ENCODE data around the gene ANAPC15. TPM values are rescaled to one million over a fixed set of nuclear protein-coding genes. Genes with fewer than 3 reads are reported as not detected.

Gene ANAPC15
- total RNA-seq, 2 experiments from 2014 or later = 48.8 to 52.5 TPM

DNA sequence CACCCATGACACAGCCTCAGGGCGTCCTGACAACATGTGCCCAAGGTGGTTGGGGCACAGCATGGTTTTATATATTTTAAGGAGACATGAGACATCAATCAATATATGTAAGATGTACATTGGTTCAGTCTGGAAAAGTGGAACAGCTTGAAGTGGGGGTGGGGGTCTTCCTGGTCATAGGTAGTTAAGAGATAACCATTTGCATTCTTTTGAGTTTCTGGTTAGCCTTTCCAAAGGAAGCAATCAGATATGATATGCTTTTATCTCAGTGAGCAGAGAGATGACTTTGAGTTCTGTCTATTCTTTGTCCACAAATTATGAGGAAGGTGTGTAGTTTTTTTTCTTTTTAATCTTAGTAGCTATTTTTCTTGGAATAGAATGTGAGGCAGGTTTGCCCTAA is 10.1 kb upstream of the ANAPC15 start:
- Histone ChIP-seq H3K4me1 (ENCODE audit: insufficient read depth, low read length) (no peaks in the 10 kb centered on the region), H3K9me3 (ENCODE audit: control insufficient read depth in 1 of 2, insufficient read depth in 1 of 2, low read length in 2 of 2) (no peaks in the 10 kb centered on the region), H3K27me3 (ENCODE audit: control insufficient read depth in 1 of 2, insufficient read depth in 2 of 2, low read length in 2 of 2) (no peaks in the 10 kb centered on the region), H3K27ac (ENCODE audit: low read depth in 1 of 2, low read length in 2 of 2) (no peak overlapping the region), H3K36me3 (ENCODE audit: insufficient read depth, low read length) (no peaks in the 10 kb centered on the region), H3K4me3 (ENCODE audit: low read length) (no peak overlapping the region)
- Mint-ChIP-seq H3K4me1 (ENCODE audit: low read depth) (no peaks in the 10 kb centered on the region), H3K36me3 (ENCODE audit: low read depth) (no peaks in the 10 kb centered on the region), H3K27ac (no peak overlapping the region), H3K9me3 (no peaks in the 10 kb centered on the region), H3K27me3 (peaks cover 25% of the 10 kb centered on the region), H3K4me3 (no peak overlapping the region)
- intact Hi-C loops (cut with DNase I, micrococcal nuclease) = no loop called here
- CTCF ChIA-PET = no interaction called here
- no peak for ATAC-seq (ENCODE audit: poor library complexity)
- POLR2A ChIA-PET = no interaction called here
- TF ChIP-seq, protein P1, sequence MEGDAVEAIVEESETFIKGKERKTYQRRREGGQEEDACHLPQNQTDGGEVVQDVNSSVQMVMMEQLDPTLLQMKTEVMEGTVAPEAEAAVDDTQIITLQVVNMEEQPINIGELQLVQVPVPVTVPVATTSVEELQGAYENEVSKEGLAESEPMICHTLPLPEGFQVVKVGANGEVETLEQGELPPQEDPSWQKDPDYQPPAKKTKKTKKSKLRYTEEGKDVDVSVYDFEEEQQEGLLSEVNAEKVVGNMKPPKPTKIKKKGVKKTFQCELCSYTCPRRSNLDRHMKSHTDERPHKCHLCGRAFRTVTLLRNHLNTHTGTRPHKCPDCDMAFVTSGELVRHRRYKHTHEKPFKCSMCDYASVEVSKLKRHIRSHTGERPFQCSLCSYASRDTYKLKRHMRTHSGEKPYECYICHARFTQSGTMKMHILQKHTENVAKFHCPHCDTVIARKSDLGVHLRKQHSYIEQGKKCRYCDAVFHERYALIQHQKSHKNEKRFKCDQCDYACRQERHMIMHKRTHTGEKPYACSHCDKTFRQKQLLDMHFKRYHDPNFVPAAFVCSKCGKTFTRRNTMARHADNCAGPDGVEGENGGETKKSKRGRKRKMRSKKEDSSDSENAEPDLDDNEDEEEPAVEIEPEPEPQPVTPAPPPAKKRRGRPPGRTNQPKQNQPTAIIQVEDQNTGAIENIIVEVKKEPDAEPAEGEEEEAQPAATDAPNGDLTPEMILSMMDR (IDR thresholded peaks at IDR 0.05) = no peak
- no peak for DNase-seq

DNA sequence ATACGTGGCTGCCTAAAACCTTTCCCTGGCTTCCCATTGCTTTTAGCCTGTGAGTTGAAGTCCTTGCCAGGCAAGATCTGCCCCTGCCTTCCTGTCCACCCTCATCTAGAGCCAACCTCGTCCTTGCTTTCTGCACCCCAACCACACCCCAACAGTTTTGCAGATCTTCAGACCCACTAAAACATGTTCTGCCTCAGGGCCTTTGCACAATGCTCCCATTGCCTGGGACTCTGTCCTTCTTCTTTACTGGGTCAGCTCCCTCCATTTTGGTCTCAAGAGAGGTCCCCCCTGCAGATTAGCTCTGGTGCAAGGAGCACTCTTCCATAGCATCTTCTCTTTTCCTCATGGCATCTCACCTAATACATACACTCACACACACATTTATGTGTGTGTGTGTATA is 8.4 kb upstream of the ANAPC15 start:
- POLR2A ChIA-PET = no interaction called here
- H3K27me3 Mint-ChIP-seq = peaks cover 25% of the 10 kb centered on the region
- DNase-seq (no peak), ATAC-seq (ENCODE audit: poor library complexity) (no peak)
- H3K4me3 ChIP-seq (ENCODE audit: low read length) = no peak overlapping the region
- intact Hi-C loops (cut with DNase I, micrococcal nuclease) = no loop called here
- H3K27ac Mint-ChIP-seq = no peak overlapping the region
- no peak overlapping the region for H3K4me3 Mint-ChIP-seq
- no peaks in the 10 kb centered on the region for H3K4me1 ChIP-seq (ENCODE audit: insufficient read depth, low read length)
- TF ChIP-seq, protein P1 (IDR thresholded peaks at IDR 0.05) = no peak
- no peaks in the 10 kb centered on the region for H3K4me1 Mint-ChIP-seq (ENCODE audit: low read depth)
- no peaks in the 10 kb centered on the region for H3K36me3 Mint-ChIP-seq (ENCODE audit: low read depth)
- no peaks in the 10 kb centered on the region for H3K9me3 ChIP-seq (ENCODE audit: control insufficient read depth in 1 of 2, insufficient read depth in 1 of 2, low read length in 2 of 2)
- no peaks in the 10 kb centered on the region for H3K36me3 ChIP-seq (ENCODE audit: insufficient read depth, low read length)
- H3K9me3 Mint-ChIP-seq = no peaks in the 10 kb centered on the region
- no peak overlapping the region for H3K27ac ChIP-seq (ENCODE audit: low read depth in 1 of 2, low read length in 2 of 2)
- no peaks in the 10 kb centered on the region for H3K27me3 ChIP-seq (ENCODE audit: control insufficient read depth in 1 of 2, insufficient read depth in 2 of 2, low read length in 2 of 2)
- CTCF ChIA-PET = no interaction called here

DNA sequence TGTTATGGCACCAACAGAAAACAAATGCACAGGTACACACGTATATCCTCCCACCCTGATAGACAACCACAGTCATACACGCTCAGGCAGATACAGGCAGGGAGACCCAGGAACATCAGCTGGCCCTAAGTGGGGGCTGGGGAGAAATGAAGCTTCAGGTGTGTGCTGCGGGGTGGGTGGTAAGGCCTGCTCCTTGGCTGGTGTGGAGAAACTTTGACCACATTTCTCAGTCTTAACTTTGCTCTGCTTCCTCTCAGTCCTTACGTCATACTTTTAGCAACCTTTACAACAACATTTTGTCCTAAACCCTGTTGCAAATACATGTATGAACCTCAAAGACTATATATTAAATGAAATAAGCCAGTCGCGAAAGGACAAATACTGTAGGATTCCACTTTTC is 6.7 kb upstream of the ANAPC15 start:
- Histone ChIP-seq H3K4me1 (ENCODE audit: insufficient read depth, low read length) (no peaks in the 10 kb centered on the region), H3K4me3 (ENCODE audit: low read length) (no peak overlapping the region), H3K27ac (ENCODE audit: low read depth in 1 of 2, low read length in 2 of 2) (no peak overlapping the region), H3K27me3 (ENCODE audit: control insufficient read depth in 1 of 2, insufficient read depth in 2 of 2, low read length in 2 of 2) (no peaks in the 10 kb centered on the region), H3K9me3 (ENCODE audit: control insufficient read depth in 1 of 2, insufficient read depth in 1 of 2, low read length in 2 of 2) (no peaks in the 10 kb centered on the region), H3K36me3 (ENCODE audit: insufficient read depth, low read length) (no peaks in the 10 kb centered on the region)
- no peak overlapping the region for H3K27ac Mint-ChIP-seq
- POLR2A ChIA-PET = no interaction called here
- ATAC-seq (ENCODE audit: poor library complexity) = no peak
- peaks cover 25% of the 10 kb centered on the region for H3K27me3 Mint-ChIP-seq
- CTCF ChIA-PET = interaction anchor here (0.6 kb wide), 1 partner anchor 137 kb away, joined by 3 read pairs; no protein-coding TSS in a partner anchor
- TF ChIP-seq, protein P1 (IDR thresholded peaks at IDR 0.05) = no peak
- H3K9me3 Mint-ChIP-seq = no peaks in the 10 kb centered on the region
- intact Hi-C loops (cut with DNase I, micrococcal nuclease) = loop anchor here (10.0 kb wide), 2 partner anchors 106 to 676 kb away; partner anchors contain the start of genes INPPL1 (in 1 of the 2) and STARD10 (in 1 of the 2)
- H3K4me3 Mint-ChIP-seq = no peak overlapping the region
- no peaks in the 10 kb centered on the region for H3K4me1 Mint-ChIP-seq (ENCODE audit: low read depth)
- DNase-seq = no peak
- no peaks in the 10 kb centered on the region for H3K36me3 Mint-ChIP-seq (ENCODE audit: low read depth)

Measured in CD4-positive, alpha-beta T cell (primary cell).